Ureter (tissue), 1 donor: ENCODE measurements around the gene GRIPAP1. TPM values are rescaled to one million over a fixed set of nuclear protein-coding genes. Genes with fewer than 3 reads are reported as not detected.

Experiments used
- DNase-seq: peaks from one replicate; pipeline ENCODE4 v3.0.0-alpha.2; 2020; ENCODE audit warnings: low spot score
- total RNA-seq: library from RNA; stranded (reverse); gene quantifications from one replicate; pipeline ENCODE4 v1.2.4, GENCODE V29; 2023
- donor health status: DM: yes; HTN: yes; CAD: no.

Gene GRIPAP1
- total RNA-seq, 1 donor from 2014 or later, result 56.8 TPM

DNA sequence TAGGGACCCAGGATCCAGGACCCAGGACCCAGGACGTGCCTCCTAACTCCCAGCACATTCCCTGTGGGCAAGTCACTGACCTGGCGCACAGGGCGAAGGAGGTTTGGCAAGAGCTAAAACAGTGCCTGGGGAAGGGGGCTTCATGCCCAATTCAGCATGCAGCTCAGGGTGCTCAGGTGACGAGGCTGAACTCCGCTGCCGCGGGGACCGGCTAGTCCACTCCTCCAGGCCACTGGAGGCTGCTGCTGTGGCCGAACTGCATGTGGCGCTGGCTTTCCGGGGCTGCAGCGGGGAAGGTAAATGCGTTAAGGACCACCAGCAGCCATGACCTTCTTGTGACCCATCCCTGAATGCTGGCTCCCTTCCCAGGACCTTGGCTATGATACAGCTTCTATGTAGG lies 78.3 kb downstream of the GRIPAP1 start:
- no peak for DNase-seq

Other genes starting within 250 kb of the GRIPAP1 start
- not detected for gene GLOD5, start 240.5 kb downstream of the GRIPAP1 start, total RNA-seq
- gene GATA1, start 215.7 kb downstream of the GRIPAP1 start, total RNA-seq, result not detected
- gene HDAC6, start 200.2 kb downstream of the GRIPAP1 start, total RNA-seq, result 96.8 TPM
- not detected for gene ERAS, start 175.8 kb downstream of the GRIPAP1 start, total RNA-seq
- gene PCSK1N, start 166.7 kb downstream of the GRIPAP1 start, total RNA-seq, result 4.5 TPM
- gene TIMM17B, start 104.5 kb downstream of the GRIPAP1 start, total RNA-seq, result 50.6 TPM
- 65.1 TPM for gene PQBP1, start 104.3 kb downstream of the GRIPAP1 start, total RNA-seq
- gene SLC35A2, start 90.6 kb downstream of the GRIPAP1 start, total RNA-seq, result 38.4 TPM
- 13.6 TPM for gene PIM2, start 83.2 kb downstream of the GRIPAP1 start, total RNA-seq
- 53.8 TPM for gene OTUD5, start 44.7 kb downstream of the GRIPAP1 start, total RNA-seq
- gene KCND1, start 30.4 kb downstream of the GRIPAP1 start, total RNA-seq, result 3.4 TPM
- gene TFE3, start 41.1 kb upstream of the GRIPAP1 start, total RNA-seq, result 45.2 TPM
- gene CCDC120, start 56.7 kb upstream of the GRIPAP1 start, total RNA-seq, result 16.9 TPM
- 20.9 TPM for gene PRAF2, start 71.7 kb upstream of the GRIPAP1 start, total RNA-seq
- 60.8 TPM for gene WDR45, start 77.6 kb upstream of the GRIPAP1 start, total RNA-seq
- gene GPKOW, start 121.5 kb upstream of the GRIPAP1 start, total RNA-seq, result 18.2 TPM
- 12.8 TPM for gene MAGIX, start 160.5 kb upstream of the GRIPAP1 start, total RNA-seq
- 141 TPM for gene PLP2, start 169.6 kb upstream of the GRIPAP1 start, total RNA-seq
- 24.7 TPM for gene PRICKLE3, start 184.1 kb upstream of the GRIPAP1 start, total RNA-seq
- gene SYP, start 197.9 kb upstream of the GRIPAP1 start, total RNA-seq, result 1.7 TPM
- 0.49 TPM for gene CACNA1F, start 231.1 kb upstream of the GRIPAP1 start, total RNA-seq
- gene CCDC22, start 233.2 kb upstream of the GRIPAP1 start, total RNA-seq, result 16.9 TPM